Measurements from ENCODE around the gene NAPG.
A peak's percentile ranks its signal among the peaks of the same experiment; 100 is the strongest.
"Not testable (repeated sequence)": the region's sequence is repeated elsewhere in the genome, so short reads cannot be mapped to it uniquely, and the experiment has no call there.

The NAPG gene

GRCh38 chr18:10552226-10552625, 26.4 kb downstream of the NAPG start:
- no peak for DNase-seq

- not testable (repeated sequence) for DNase-seq
These were observed 30.4 kb downstream of the NAPG start for GRCh38 chr18:10556251-10556650.

- DNase-seq, result no peak
These were observed 31.4 kb downstream of the NAPG start for GRCh38 chr18:10557085-10557677.

- no peak for DNase-seq
These were observed 32.6 kb downstream of the NAPG start for GRCh38 chr18:10558243-10558966.

- no peak for DNase-seq
These were observed 33.1 kb downstream of the NAPG start for GRCh38 chr18:10558967-10559298.

GRCh38 chr18:10559553-10560451, 34.0 kb downstream of the NAPG start:
- DNase-seq, result no peak

- peak in 4 of 5 donors; percentile 12 to 45 (median 35) for DNase-seq
These were observed 34.7 kb downstream of the NAPG start for GRCh38 chr18:10560452-10561045.

GRCh38 chr18:10562773-10563160, 36.9 kb downstream of the NAPG start:
- DNase-seq, result no peak

- DNase-seq, result no peak
These were observed 38.1 kb downstream of the NAPG start for GRCh38 chr18:10563886-10564285.

- no peak for DNase-seq
These were observed 39.3 kb downstream of the NAPG start for GRCh38 chr18:10564975-10565773.

- DNase-seq, result no peak
These were observed 40.0 kb downstream of the NAPG start for GRCh38 chr18:10565835-10566234.

GRCh38 chr18:10566390-10566789, 40.6 kb downstream of the NAPG start:
- no peak for DNase-seq

GRCh38 chr18:10569941-10570340, 44.1 kb downstream of the NAPG start:
- DNase-seq, result not testable (repeated sequence)

- DNase-seq, result no peak
These were observed 44.8 kb downstream of the NAPG start for GRCh38 chr18:10570622-10571021.

GRCh38 chr18:10571537-10571936, 45.7 kb downstream of the NAPG start:
- DNase-seq, result no peak

- not testable (repeated sequence) for DNase-seq
These were observed 47.4 kb downstream of the NAPG start for GRCh38 chr18:10573261-10573660.

GRCh38 chr18:10574412-10574811, 48.6 kb downstream of the NAPG start:
- not testable (repeated sequence) for DNase-seq

GRCh38 chr18:10577842-10578572, 52.2 kb downstream of the NAPG start:
- DNase-seq, result not testable (repeated sequence)

GRCh38 chr18:10578573-10578899, 52.7 kb downstream of the NAPG start:
- DNase-seq, result not testable (repeated sequence)

GRCh38 chr18:10579079-10579867, 53.4 kb downstream of the NAPG start:
- DNase-seq, result no peak

- DNase-seq, result no peak
These were observed 54.4 kb downstream of the NAPG start for GRCh38 chr18:10580215-10580614.
